NCI-H524 (cell line): Measurements from ENCODE around the gene SPG21.
"Not testable (repeated sequence)": the region's sequence is repeated elsewhere in the genome, so short reads cannot be mapped to it uniquely, and the experiment has no call there.

Source experiments
- DNase-seq, 2 experiments: peaks; one replicate each; lab custom pipeline; 2025; lab: John Stamatoyannopoulos, UW

The SPG21 gene

GRCh38 chr15:64989416-64990167, at the start of gene SPG21:
Gene SPG21 (minus strand): TSS chr15:64989914. CDS start chr15:64983569, 6,345 bp downstream.
- DNase-seq = peak; percentile 93 to 94

- DNase-seq = no peak
Measured at GRCh38 chr15:65038836-65039235, 49.1 kb upstream of the SPG21 start.

GRCh38 chr15:65038428-65038827, 48.7 kb upstream of the SPG21 start:
- DNase-seq = no peak

GRCh38 chr15:65037309-65037708, 47.6 kb upstream of the SPG21 start:
- DNase-seq = no peak

GRCh38 chr15:65034719-65035118, 45.0 kb upstream of the SPG21 start:
- no peak for DNase-seq

GRCh38 chr15:65033659-65034269, 44.0 kb upstream of the SPG21 start:
- DNase-seq = peak; percentile 15 to 77

- peak; percentile 83 to 94 for DNase-seq
Measured at GRCh38 chr15:65032801-65033537, 43.3 kb upstream of the SPG21 start.

- no peak for DNase-seq
Measured at GRCh38 chr15:65029736-65030208, 40.1 kb upstream of the SPG21 start.

GRCh38 chr15:65028921-65029735, 39.4 kb upstream of the SPG21 start, which contains the start of gene MTFMT:
Gene MTFMT (minus strand): TSS chr15:65029639. CDS start chr15:65029613, 26 bp downstream.
- DNase-seq = peak; percentile 49 to 87

- DNase-seq = no peak
Measured at GRCh38 chr15:65028338-65028737, 38.6 kb upstream of the SPG21 start.

- DNase-seq = no peak
Measured at GRCh38 chr15:65027593-65027992, 37.9 kb upstream of the SPG21 start.

- DNase-seq = no peak
Measured at GRCh38 chr15:65026756-65027155, 37.0 kb upstream of the SPG21 start.

GRCh38 chr15:65021488-65021887, 31.8 kb upstream of the SPG21 start:
- no peak for DNase-seq

GRCh38 chr15:65020419-65020818, 30.7 kb upstream of the SPG21 start:
- DNase-seq = no peak

GRCh38 chr15:65011198-65011597, 21.5 kb upstream of the SPG21 start:
- not testable (repeated sequence) for DNase-seq

- DNase-seq = peak in 1 of 2 experiments; percentile 52
Measured at GRCh38 chr15:65008983-65009382, 19.3 kb upstream of the SPG21 start.

- no peak for DNase-seq
Measured at GRCh38 chr15:65006876-65007275, 17.2 kb upstream of the SPG21 start.

- DNase-seq = no peak
Measured at GRCh38 chr15:65004993-65005392, 15.3 kb upstream of the SPG21 start.

GRCh38 chr15:64997745-64998375, 8.1 kb upstream of the SPG21 start:
- DNase-seq = no peak

GRCh38 chr15:64997066-64997465, 7.4 kb upstream of the SPG21 start:
- DNase-seq = no peak

- DNase-seq = no peak
Measured at GRCh38 chr15:64993290-64993689, 3.6 kb upstream of the SPG21 start.
